ENCODE measurements around the gene TXNRD1.
"Not testable (repeated sequence)": the region's sequence is repeated elsewhere in the genome, so short reads cannot be mapped to it uniquely, and the experiment has no call there.

TXNRD1 gene

GRCh38 chr12:104215638-104216297 is at the start of gene TXNRD1:
Gene TXNRD1 (plus strand): TSS chr12:104215779. CDS start chr12:104215803, 24 bp downstream.
- DNase-seq (ENCODE audit: low spot score) = peak; percentile 83

GRCh38 chr12:104165801-104166200 is 49.8 kb upstream of the TXNRD1 start:
- no peak for DNase-seq (ENCODE audit: low spot score)

GRCh38 chr12:104166465-104166864 is 49.1 kb upstream of the TXNRD1 start:
- no peak for DNase-seq (ENCODE audit: low spot score)

- DNase-seq (ENCODE audit: low spot score) = no peak
Observed at GRCh38 chr12:104167519-104168458, 47.8 kb upstream of the TXNRD1 start.

- DNase-seq (ENCODE audit: low spot score) = no peak
Observed at GRCh38 chr12:104168596-104168995, 47.0 kb upstream of the TXNRD1 start.

- no peak for DNase-seq (ENCODE audit: low spot score)
Observed at GRCh38 chr12:104171785-104172569, 43.6 kb upstream of the TXNRD1 start.

- DNase-seq (ENCODE audit: low spot score) = no peak
Observed at GRCh38 chr12:104172570-104172947, 43.0 kb upstream of the TXNRD1 start.

- DNase-seq (ENCODE audit: low spot score) = not testable (repeated sequence)
Observed at GRCh38 chr12:104173804-104174203, 41.8 kb upstream of the TXNRD1 start.

GRCh38 chr12:104175726-104176247 is 39.8 kb upstream of the TXNRD1 start:
- DNase-seq (ENCODE audit: low spot score) = no peak

- DNase-seq (ENCODE audit: low spot score) = no peak
Observed at GRCh38 chr12:104177336-104177662, 38.3 kb upstream of the TXNRD1 start.

GRCh38 chr12:104177663-104178501 is 37.7 kb upstream of the TXNRD1 start:
- DNase-seq (ENCODE audit: low spot score) = peak; percentile 83

- DNase-seq (ENCODE audit: low spot score) = no peak
Observed at GRCh38 chr12:104180374-104180773, 35.2 kb upstream of the TXNRD1 start.

GRCh38 chr12:104181313-104181712 is 34.3 kb upstream of the TXNRD1 start:
- no peak for DNase-seq (ENCODE audit: low spot score)

- peak; percentile 6 for DNase-seq (ENCODE audit: low spot score)
Observed at GRCh38 chr12:104182144-104182543, 33.4 kb upstream of the TXNRD1 start.

GRCh38 chr12:104182621-104183378 is 32.8 kb upstream of the TXNRD1 start:
- DNase-seq (ENCODE audit: low spot score) = no peak

- DNase-seq (ENCODE audit: low spot score) = no peak
Observed at GRCh38 chr12:104183443-104183842, 32.1 kb upstream of the TXNRD1 start.

GRCh38 chr12:104187446-104188155 is 28.0 kb upstream of the TXNRD1 start:
- no peak for DNase-seq (ENCODE audit: low spot score)

- no peak for DNase-seq (ENCODE audit: low spot score)
Observed at GRCh38 chr12:104188534-104188933, 27.0 kb upstream of the TXNRD1 start.

GRCh38 chr12:104189915-104190555 is 25.5 kb upstream of the TXNRD1 start:
- no peak for DNase-seq (ENCODE audit: low spot score)

Measured in hepatic stellate cell (primary cell).